ENCODE results near the gene C9orf72. TPM values are rescaled to one million over a fixed set of nuclear protein-coding genes. Genes with fewer than 3 reads are reported as not detected.

Gene C9orf72
- total RNA-seq, 2 donors from 2014 or later: 19.4 to 25.6 TPM

GRCh38 chr9:27499451-27499850 is 73.8 kb downstream of the C9orf72 start:
- DNase-seq (ENCODE audit: low spot score) (no peak), ATAC-seq (ENCODE audit: insufficient number of reproducible peaks, low FRiP score, low read depth) (no peak)
- no peaks in the 10 kb centered on the region for H3K4me1 ChIP-seq (ENCODE audit: control insufficient read depth in 1 of 2, low read depth in 2 of 2)
- no peaks in the 10 kb centered on the region for H3K36me3 ChIP-seq
- no peak overlapping the region for H3K4me3 ChIP-seq
- H3K27me3 ChIP-seq (replicated peaks; ENCODE audit: insufficient read depth): no peaks in the 10 kb centered on the region
- no peak overlapping the region for H3K27ac ChIP-seq
- no peaks in the 10 kb centered on the region for H3K9me3 ChIP-seq
- TF ChIP-seq, protein P1, sequence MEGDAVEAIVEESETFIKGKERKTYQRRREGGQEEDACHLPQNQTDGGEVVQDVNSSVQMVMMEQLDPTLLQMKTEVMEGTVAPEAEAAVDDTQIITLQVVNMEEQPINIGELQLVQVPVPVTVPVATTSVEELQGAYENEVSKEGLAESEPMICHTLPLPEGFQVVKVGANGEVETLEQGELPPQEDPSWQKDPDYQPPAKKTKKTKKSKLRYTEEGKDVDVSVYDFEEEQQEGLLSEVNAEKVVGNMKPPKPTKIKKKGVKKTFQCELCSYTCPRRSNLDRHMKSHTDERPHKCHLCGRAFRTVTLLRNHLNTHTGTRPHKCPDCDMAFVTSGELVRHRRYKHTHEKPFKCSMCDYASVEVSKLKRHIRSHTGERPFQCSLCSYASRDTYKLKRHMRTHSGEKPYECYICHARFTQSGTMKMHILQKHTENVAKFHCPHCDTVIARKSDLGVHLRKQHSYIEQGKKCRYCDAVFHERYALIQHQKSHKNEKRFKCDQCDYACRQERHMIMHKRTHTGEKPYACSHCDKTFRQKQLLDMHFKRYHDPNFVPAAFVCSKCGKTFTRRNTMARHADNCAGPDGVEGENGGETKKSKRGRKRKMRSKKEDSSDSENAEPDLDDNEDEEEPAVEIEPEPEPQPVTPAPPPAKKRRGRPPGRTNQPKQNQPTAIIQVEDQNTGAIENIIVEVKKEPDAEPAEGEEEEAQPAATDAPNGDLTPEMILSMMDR (IDR thresholded peaks at IDR 0.05): no peak

DNA sequence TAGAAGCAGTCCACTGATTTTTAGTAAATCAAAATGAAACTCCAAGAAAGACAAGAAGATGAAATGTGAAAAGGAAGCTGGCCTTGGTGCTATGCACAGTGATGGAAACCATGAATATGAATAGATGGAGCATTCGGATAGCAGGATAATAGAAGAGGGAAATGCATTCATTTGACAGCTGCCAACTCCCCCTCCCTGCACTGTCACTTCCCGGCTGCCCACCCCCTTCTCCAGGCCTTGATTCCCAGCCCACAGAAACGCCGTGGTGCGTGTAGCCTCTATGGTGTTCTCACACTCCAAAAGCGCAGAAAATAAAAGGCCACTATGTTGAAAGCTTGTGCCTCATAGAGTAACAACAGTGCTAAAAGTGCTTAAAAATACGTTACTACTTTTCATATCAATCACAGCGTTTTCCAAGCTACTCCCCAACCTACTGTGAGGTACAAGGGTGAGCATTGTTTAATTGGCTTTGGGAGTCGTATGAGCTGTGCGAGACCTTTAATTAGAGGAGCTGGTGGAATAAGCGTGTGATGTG is 75.3 kb downstream of the C9orf72 start:
- H3K27ac ChIP-seq: no peak overlapping the region
- no peaks in the 10 kb centered on the region for H3K9me3 ChIP-seq
- no peaks in the 10 kb centered on the region for H3K4me1 ChIP-seq (ENCODE audit: control insufficient read depth in 1 of 2, low read depth in 2 of 2)
- no peaks in the 10 kb centered on the region for H3K36me3 ChIP-seq
- TF ChIP-seq, protein P1 (IDR thresholded peaks at IDR 0.05): no peak
- no peak overlapping the region for H3K4me3 ChIP-seq
- ATAC-seq (ENCODE audit: insufficient number of reproducible peaks, low FRiP score, low read depth) (no peak), DNase-seq (ENCODE audit: low spot score) (no peak)
- no peaks in the 10 kb centered on the region for H3K27me3 ChIP-seq (replicated peaks; ENCODE audit: insufficient read depth)

Other genes with a start within 250 kb of the C9orf72 start
- gene IFNK, start 49.2 kb downstream of the C9orf72 start, total RNA-seq: not detected
- gene MOB3B, start 43.7 kb downstream of the C9orf72 start, total RNA-seq: 10 to 100 TPM in 1 of 2 donors, 1 to 10 TPM in 1; 6.6 to 11.1 TPM

Measured in thoracic aorta (tissue), 2 donors.